HG02588 (cell line): Measurements from ENCODE around the gene HOXC11.

Experiments used
- ATAC-seq: cut with Tn5 transposase; IDR thresholded peaks from one replicate; pipeline ENCODE4 v1.9.1; 2021; ENCODE audit warnings: mild to moderate bottlenecking, moderate library complexity; ENCODE audit not compliant: unreplicated experiment

HOXC11 gene

DNA sequence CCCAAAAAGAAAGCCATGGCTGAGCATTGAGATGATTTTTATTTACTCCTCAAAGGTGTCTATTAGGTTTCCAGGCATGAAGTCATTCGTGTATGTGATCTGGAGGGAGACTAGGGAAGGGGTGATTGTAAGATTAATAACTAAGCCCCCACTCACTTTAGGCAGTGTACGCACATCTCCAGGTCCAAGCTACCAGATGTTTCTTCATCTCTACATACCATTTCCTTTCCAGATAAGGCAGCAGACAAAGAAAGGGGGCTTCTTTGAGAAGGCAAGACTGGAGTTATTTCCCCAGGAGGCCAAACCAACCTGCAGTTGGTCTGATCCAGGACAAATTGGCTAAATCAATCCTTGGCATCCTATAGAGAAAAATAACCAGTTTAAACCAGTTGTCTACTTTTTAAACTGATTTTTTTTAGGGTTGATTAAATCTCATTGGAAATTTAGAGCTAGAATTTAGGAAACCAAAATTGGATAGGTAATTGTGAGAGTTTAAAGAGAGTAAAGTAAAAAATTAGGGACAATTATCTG lies 30.4 kb upstream of the HOXC11 start:
- no peak for ATAC-seq

DNA sequence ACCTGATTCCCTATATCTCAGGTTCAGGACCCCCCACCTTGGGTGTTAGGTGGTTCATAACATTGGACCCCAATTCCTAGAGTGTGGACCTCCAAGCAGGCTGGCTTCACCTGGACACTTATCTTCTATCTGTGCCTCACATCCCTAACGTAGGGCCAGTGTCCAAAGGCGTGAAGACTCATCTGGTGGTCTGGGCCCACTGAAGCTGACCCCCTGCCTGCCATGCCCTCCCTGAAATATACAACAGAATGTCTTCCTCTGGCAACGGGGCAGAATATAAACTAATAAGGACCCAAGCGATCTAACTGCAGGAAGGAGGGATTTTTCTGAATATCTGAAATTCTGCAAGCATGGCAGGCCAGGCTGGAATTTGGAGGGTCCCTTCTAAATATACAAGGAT lies 28.7 kb upstream of the HOXC11 start:
- no peak for ATAC-seq

DNA sequence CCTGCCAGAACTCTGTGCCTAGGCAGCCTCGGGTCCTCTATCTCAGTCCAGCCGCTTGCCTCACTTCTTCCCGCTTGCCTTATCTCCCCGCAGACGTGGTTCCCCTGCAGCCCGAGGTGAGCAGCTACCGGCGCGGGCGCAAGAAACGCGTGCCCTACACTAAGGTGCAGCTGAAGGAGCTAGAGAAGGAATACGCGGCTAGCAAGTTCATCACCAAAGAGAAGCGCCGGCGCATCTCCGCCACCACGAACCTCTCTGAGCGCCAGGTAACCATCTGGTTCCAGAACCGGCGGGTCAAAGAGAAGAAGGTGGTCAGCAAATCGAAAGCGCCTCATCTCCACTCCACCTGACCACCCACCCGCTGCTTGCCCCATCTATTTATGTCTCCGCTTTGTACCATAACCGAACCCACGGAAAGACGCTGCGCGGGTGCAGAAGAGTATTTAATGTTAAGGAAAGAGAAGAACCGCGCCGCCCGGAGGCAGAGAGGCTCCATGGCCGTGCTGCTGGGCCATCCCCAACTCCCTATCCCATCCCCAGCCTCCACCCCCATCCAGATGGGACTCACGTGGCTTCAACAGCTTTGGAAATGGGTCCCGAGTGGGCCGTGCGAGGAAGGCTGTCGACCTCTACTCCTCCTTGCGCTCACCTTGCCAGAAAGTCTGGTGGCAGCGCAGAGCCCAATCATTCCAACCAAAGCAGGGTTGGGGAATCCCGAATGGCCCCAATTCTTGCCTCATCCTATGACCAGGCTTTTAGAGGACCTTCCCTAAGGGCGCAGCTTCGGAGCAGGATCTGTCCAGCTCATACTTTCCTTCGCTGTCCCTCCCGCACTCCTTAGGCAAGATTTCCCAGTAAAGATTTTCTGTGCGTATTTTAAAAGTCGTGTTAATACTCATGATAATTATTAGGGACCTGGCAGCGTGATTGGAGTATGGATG lies 27.7 kb upstream of the HOXC11 start:
- ATAC-seq: no peak

GRCh38 chr12:53947743-53948142 lies 25.2 kb upstream of the HOXC11 start:
- ATAC-seq: no peak

DNA sequence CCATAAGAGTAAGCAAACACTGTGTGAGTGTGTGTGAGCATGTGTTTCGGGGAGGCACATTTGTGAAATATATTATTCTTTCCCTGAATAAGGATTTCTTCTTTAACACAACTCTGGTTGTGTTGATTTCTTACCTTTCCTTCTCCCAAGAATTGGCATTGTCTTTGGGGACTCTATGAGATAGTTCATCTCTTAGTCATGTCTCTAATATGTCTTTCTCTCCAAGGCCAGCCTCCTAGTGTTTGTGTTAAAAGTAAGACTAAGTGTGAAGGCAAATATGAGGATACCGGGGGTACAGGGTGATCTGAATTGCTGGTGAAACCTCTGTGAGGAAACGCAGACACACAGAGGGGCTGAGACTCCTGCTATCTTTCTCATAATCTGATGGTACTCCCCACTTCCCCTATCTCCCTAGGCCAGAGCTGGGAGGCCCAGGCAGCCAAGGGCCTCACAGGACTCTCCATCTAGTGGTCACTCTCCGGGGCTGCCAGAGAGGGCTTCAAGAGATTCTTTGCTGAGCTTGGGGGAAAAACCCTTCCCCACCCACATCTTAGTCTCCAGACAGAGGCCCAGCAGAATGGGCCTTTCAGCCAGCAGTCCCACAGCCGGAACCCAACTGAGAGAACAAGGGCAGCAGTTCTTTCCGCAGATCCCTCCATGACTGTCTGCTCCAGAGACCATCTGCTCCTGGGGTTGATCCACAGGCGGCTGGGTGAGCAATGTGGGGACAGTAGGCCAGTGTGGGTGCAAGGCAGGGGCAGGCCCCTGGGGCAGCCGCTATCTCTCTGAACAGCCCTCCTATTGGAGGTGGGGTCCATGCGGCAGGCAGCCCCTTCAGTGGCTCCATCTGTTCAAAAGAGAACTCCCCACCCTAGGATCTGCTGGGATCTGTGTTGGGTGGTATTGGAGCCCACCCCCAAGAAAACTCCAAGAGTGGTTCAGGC lies 24.0 kb upstream of the HOXC11 start:
- no peak for ATAC-seq

GRCh38 chr12:53949631-53950436 lies 23.1 kb upstream of the HOXC11 start:
- no peak for ATAC-seq

DNA sequence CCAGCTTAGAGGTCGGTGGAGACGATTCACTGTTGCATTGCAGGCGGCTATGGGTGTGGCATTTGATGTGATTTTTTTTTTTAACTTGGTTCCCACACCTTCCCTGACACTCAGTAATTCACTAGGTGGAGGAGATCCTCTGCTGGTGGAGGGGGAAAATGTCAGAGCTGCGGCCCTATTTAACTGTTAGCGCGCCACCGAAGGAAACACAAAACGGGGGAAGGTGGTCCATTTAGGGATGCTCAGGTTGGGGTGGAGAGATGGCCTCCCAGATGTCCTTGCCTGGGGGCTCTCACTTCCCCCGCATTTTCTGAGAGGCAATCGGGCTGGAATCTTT lies 22.5 kb upstream of the HOXC11 start:
- ATAC-seq: no peak

DNA sequence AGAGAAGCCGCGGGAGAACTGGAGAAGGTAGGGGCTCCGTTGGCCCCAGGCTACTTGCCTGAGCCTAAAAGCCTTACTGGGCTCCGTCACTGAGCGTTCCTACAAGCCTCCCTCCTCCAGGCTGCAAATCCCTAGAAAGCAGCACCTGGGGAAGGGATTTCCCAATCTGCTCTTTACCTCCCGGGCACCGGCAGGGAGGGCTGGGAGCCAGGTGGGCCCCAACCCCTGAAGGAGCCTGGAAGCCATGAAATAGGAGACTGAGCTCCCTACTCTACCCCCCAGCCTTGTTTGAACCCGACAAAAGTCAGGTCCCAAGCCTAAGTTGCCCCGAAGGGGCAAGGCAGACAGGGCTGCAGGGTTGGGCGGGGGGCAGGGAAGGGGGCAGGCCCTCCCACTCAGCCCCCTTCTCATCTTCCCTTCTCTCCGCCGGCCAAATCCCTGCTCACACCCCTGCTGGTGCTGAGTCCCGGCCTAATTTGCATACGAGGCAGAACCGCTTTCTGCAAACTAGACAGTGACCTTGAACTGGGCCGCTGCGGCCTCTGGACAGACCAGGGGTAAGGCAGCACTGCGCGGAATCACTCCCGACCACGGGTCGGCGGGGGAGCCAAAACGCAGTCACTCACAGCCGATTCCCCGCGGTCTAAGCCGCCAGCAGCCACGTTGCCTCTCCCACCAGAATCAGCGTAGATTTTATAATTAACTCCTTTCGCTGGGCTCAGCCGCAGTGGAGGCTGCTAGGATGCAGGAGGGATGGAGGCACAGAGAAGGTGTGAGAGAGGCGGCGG lies 21.9 kb upstream of the HOXC11 start:
- ATAC-seq: no peak

DNA sequence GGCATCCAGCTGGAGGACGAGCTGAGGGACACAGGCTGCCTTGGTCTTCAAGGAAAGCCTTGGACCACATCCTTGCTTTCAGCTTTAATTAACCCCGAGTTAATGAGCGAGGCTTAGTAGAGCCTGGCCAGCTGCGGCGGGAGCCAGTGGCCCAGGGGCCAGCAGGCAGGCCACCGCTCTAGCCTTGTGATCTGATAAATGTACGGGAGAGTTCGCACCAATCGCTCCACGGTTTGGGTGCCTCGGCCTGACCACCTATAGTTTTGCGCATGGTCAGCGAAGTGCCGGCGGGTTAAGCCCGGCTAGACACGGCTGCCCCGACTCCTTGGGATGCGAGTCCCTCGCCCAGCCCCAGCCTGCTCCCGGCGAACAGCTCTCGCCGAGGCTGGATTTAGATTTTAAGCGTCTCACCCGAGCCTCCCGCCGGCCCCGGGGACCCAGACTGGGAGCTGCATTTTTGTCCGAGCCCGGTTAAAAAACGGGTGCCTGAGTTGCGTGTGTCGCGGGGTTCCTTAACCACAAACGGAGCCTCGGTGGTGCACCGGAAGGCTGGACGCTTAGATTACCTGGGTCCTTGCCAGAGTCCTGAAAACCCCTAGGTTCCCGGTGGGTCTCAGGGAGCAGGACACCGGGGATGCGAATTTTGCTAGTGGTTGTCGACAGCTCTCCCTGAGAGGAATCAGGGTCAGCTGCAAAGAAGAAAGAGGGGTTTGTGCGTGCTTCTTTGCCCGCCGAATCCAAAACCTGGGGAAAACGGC lies 21.2 kb upstream of the HOXC11 start:
- no peak for ATAC-seq

- ATAC-seq: no peak
These were observed 20.6 kb upstream of the HOXC11 start for GRCh38 chr12:53952335-53952694.

DNA sequence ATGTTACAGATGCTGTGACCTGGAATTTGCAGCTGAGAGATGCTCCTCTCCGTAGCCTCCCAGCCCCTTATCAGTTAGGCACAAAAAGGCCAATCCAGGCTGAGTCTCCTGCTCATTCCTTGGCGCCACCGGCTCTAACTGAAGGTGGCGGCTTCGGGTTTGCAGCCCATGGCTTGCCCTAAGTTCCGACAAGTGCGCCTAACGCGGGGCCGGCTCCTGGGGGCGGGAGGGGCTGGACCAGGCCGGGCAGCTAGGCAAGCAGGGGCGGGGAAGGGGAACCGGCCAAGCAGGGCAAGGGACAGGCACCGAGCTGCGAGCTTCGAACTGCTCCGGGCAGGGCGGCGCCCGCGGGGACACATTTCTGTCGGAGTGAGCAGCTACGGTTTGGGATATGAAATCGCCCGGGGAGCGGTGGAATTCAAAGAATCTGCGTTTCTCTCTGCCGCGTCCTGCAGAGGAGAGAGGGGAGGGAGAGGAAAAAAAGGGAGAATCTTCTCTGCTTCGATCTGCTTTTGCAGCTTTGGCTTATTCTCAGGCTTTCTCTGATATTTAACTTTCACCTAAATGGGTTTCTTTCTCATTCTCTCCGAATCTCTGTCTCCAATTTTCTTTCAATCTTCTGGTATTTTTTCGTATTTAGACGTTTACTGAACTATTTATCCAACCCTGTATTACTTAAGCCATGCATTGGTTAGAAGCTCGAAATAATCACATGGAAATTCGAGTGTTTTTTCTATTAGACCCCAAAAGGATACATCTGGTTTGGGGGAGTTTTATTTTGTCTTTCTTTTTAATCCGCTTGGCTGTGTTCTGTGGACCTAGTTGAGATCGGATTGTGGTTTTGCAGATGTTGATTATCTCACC lies 19.8 kb upstream of the HOXC11 start:
- no peak for ATAC-seq

- ATAC-seq: no peak
These were observed 18.9 kb upstream of the HOXC11 start for GRCh38 chr12:53953831-53954693.

GRCh38 chr12:53954694-53955035 lies 18.3 kb upstream of the HOXC11 start, which contains the start of gene HOXC12:
Gene HOXC12, plus strand, starts transcription at chr12:53954903. Its CDS starts 27 bp downstream, at chr12:53954930.
- no peak for ATAC-seq

- no peak for ATAC-seq
These were observed 17.7 kb upstream of the HOXC11 start for GRCh38 chr12:53955036-53955775.

DNA sequence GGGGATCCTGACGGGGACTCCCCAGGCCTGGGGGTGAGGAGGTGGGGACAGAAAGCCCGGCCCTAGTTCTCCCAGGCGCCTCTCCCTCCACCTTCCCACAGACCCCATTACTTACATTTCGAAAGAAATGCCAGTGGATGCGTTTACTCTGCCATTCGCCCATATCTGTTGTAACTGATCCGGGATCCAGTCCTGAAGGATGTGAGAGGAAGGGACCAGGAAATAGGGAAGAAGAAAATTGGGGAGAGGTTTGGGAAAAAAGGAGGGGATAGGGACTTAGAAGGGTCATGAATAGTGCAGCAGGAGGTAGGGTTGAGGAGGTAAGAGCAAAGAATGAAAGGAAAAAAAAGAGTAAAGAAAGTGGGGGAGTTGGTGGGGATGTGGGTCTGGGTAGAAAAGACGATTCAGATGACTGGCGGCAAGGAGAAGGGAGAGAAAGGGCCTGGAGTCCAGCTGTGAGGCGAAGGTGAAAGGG lies 17.1 kb upstream of the HOXC11 start:
- ATAC-seq: no peak

- ATAC-seq: no peak
These were observed 16.6 kb upstream of the HOXC11 start for GRCh38 chr12:53956251-53956887.
